Right lobe of liver (tissue), 6 donors: ENCODE measurements around the gene ANKRD33B. TPM values are rescaled to one million over a fixed set of nuclear protein-coding genes. Genes with fewer than 3 reads are reported as not detected.

Experiments
- ATAC-seq, 4 donors: fragments of 200-7000 bp; cut with Tn5 transposase; one replicate each; pipeline ENCODE4 v1.9.1; 2020; ENCODE audit warnings: mild to moderate bottlenecking in 4 of 4, moderate library complexity in 4 of 4
- DNase-seq, 3 donors: peaks; one replicate each; pipeline ENCODE4 v3.0.0-alpha.2; 2020
- H3K27ac ChIP-seq, 3 donors: fragments of 200-600 bp; one replicate each; pipeline ENCODE4 v1.8.0; 2022
- H3K27me3 ChIP-seq, 2 donors: fragments of 200-600 bp; one replicate each; pipeline ENCODE4 v1.8.0; 2022
- H3K36me3 ChIP-seq, 4 donors: fragments of 200-600 bp; sonication (generic) in 1 of 4; one replicate each; pipeline versions ENCODE4 v1.5.1 to v1.8.0; 2017 to 2022; ENCODE audit warnings: control low read depth in 1 of 4
- H3K4me1 ChIP-seq, 4 donors: fragments of 200-600 bp; sonication (generic) in 1 of 4; one replicate each; pipeline versions ENCODE4 v1.5.1 to v1.8.0; 2017 to 2022; ENCODE audit warnings: control low read depth in 1 of 4
- H3K4me3 ChIP-seq, 3 donors: fragments of 200-600 bp; one replicate each; pipeline ENCODE4 v1.8.0; 2022
- H3K9me3 ChIP-seq, 4 donors: fragments of 200-600 bp; sonication (generic) in 1 of 4; one replicate each; pipeline versions ENCODE4 v1.5.1 to v1.8.0; 2017 to 2022; ENCODE audit warnings: control low read depth in 1 of 4
- CTCF ChIP-seq, 4 donors: fragments of 200-600 bp in 3 of 4; fragments of 450-650 bp in 1 of 4; IDR thresholded peaks; one replicate each; pipeline versions ENCODE4 v1.5.1 to v1.8.0; 2016 to 2022; ENCODE audit warnings: antibody characterized with exemption in 4 of 4, mild to moderate bottlenecking in 2 of 4
- POLR2A ChIP-seq: fragments of 450-650 bp; IDR thresholded peaks from one replicate; pipeline ENCODE4 v1.6.1; 2017; ENCODE audit warnings: antibody characterized with exemption, mild to moderate bottlenecking
- WGBS: methylation state at CpG from one replicate; pipeline ENCODE4 v1.1.6; 2018; ENCODE audit warnings: low coverage, low lambda C conversion rate; ENCODE audit not compliant: insufficient coverage; ENCODE audit errors: missing lambda C conversion rate; 5-methylcytosine and 5-hydroxymethylcytosine counted together
- intact Hi-C, 2 donors: fragments of 100-400 bp; cut with DNase I; formaldehyde crosslinking; loops; one replicate each; pipeline versions ENCODE4 v1.11.2 to v1.14.1; 2022
- total RNA-seq, 6 experiments: library from RNA; depleted of rRNA in 2 of 6; stranded (reverse); fragments of >200 nt in 2 of 6; fragmentation: NEBNext Ultra II Directional in 3 of 6; extraction: Animal tissue kit (Norgen Biotek cat#: 25700) in 3 of 6; gene quantifications; one replicate each; pipeline versions ENCODE4 v1.1.0 to v1.2.4, GENCODE V29; 2016 to 2023
- donor health status: DM: no; HTN: yes; CAD: no.
- donor health status: DM: no; HTN: no; CAD: no.
- donor health status: DM: no; HTN: no; CAD: no.
- donor health status: DM: no; HTN: yes; CAD: no.
- donor health status: DM: no; HTN: yes; CAD: no.

ANKRD33B gene
- total RNA-seq, 6 experiments from 2014 or later: 0.16 to 1.3 (median 0.29) TPM

DNA sequence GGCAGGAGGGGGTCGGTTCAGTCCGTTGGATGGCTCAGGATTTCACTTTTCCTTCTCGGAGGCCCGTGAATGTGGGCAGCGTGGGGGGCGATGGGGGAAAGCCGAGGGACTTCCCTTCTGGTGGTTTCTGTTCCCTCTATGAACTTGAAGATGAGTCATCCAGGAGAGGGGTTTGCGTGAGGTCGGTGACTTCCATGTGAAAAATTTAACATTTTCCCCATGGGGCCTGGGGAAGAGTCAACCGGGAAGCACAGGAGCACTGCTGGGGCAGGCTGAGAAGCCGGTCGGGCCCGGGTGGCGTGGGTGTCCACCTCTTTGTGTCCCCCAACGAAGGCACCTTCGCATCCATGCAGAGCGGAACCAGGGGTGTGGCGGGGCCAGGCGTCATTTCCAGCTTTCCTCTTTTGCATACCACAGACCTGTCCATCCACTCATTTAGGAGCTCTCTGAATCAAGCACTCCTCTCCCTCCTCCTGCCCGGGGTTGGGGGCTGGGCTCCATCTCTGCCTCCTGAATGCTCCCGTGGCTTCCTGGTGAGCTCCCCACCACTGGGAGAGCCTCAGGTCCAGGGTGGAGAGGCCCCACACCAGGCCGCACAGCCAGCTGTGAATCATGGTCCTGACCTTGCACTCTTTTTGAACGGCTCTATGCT, 68.4 kb downstream of the ANKRD33B start:
- no peaks in the 10 kb centered on the region for H3K36me3 ChIP-seq
- H3K4me3 ChIP-seq: no peak overlapping the region
- no peak overlapping the region for H3K27ac ChIP-seq
- no peak for TF ChIP-seq POLR2A
- H3K4me1 ChIP-seq: peaks cover 0 to 2% (median 0%) of the 10 kb centered on the region in 4 donors
- no peaks in the 10 kb centered on the region for H3K27me3 ChIP-seq
- DNase-seq (no peak), ATAC-seq (no peak)
- H3K9me3 ChIP-seq: no peaks in the 10 kb centered on the region
- intact Hi-C loops: no loop called here
- 74% methylated on average over 14 of the region's 23 CpGs for WGBS

DNA sequence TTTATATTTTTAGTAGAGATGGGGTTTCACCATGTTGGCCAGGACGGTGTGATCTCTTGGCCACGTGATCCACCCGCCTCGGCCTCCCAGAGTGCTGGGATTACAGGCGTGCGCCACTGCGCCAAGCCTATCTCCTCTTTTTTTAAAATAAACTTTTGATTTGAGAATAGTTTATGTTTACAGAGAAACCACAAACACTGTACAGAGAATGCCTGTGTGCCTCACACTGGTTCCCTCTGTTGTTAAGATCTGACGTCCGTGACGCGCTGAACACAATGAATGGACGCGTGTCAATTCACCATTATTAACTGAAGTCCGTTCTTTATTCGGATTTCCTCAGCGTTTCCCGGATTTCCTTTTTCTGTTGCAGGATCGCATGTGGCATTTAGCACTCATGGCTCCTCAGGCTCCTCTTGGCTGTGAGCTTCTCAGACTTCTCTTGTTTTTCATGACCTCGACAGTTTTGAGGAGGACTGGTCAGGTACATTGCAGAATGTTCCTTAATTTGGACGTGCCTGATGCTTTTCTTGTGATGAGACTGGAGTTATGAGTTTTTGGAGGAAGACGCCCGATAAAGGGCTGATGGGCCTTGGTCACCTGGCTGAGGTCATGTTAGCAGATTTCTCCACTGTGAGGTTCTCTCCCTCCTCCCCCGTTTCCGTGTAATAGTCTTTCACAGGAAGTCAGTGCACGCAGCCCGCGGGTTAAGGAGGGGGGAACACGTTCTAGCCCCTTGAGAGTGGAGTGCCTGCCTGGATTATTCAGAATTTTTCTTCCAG, 69.6 kb downstream of the ANKRD33B start:
- DNase-seq: no peak
- Histone ChIP-seq H3K4me1 (no peaks in the 10 kb centered on the region), H3K27me3 (no peaks in the 10 kb centered on the region), H3K27ac (no peak overlapping the region), H3K36me3 (no peaks in the 10 kb centered on the region), H3K4me3 (no peak overlapping the region), H3K9me3 (no peaks in the 10 kb centered on the region)
- 54% methylated on average over 28 of the region's 28 CpGs for WGBS
- no peak for TF ChIP-seq CTCF (IDR thresholded peaks at IDR 0.05)
- no peak for TF ChIP-seq POLR2A
- intact Hi-C loops: no loop called here
- ATAC-seq: peak in 2 of 4 donors; percentile 17 to 29

GRCh38 chr5:10634050-10634449, 70.2 kb downstream of the ANKRD33B start:
- Histone ChIP-seq H3K27me3 (no peaks in the 10 kb centered on the region), H3K27ac (no peak overlapping the region), H3K4me1 (no peaks in the 10 kb centered on the region), H3K9me3 (no peaks in the 10 kb centered on the region), H3K36me3 (no peaks in the 10 kb centered on the region), H3K4me3 (no peak overlapping the region)
- intact Hi-C loops: no loop called here
- DNase-seq (no peak), ATAC-seq (no peak)
- TF ChIP-seq POLR2A (no peak), CTCF (IDR thresholded peaks at IDR 0.05) (no peak)
- WGBS: 52% methylated on average over 3 of the region's 4 CpGs

- Histone ChIP-seq H3K4me3 (no peak overlapping the region), H3K4me1 (no peaks in the 10 kb centered on the region), H3K9me3 (no peaks in the 10 kb centered on the region), H3K36me3 (no peaks in the 10 kb centered on the region), H3K27me3 (no peaks in the 10 kb centered on the region), H3K27ac (no peak overlapping the region)
- DNase-seq (no peak), ATAC-seq (no peak)
- TF ChIP-seq CTCF (IDR thresholded peaks at IDR 0.05): no peak
- no peak for TF ChIP-seq POLR2A
- intact Hi-C loops: no loop called here
- 83% methylated on average over 1 of the region's 2 CpGs for WGBS
Measured at GRCh38 chr5:10634562-10634961, 70.7 kb downstream of the ANKRD33B start.

DNA sequence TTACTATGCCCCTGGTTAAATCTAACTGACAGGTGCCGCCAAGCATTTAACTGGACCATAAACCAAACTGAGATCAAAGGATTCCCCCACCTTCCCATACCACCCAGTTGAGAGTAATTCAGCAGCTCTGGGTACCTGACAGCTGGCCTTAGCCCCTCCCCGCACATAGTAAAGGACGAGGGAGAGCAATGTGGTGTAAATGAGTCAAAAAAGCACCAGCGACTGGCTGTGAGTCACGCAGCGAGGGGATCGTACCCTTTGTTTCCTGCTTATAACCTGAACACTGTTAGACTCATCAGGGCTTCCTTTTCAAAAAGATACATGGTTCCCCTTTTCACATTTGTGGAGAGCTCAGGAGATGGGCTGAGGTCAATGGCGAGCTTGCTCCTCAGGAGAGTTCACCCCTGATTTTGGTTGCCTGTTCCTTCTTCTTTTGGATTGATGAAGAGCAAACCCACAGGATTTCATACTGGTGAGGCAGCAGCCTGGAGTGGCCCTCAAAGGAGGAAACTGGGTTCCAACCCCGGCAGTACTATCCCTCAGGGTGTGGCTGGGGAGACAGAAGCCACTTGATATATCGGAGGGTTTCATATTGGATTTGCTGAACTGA, 71.5 kb downstream of the ANKRD33B start:
- no peaks in the 10 kb centered on the region for H3K9me3 ChIP-seq
- TF ChIP-seq POLR2A: no peak
- TF ChIP-seq CTCF (IDR thresholded peaks at IDR 0.05): no peak
- no peaks in the 10 kb centered on the region for H3K27me3 ChIP-seq
- no peaks in the 10 kb centered on the region for H3K4me1 ChIP-seq
- H3K27ac ChIP-seq: no peak overlapping the region
- H3K4me3 ChIP-seq: no peak overlapping the region
- H3K36me3 ChIP-seq: no peaks in the 10 kb centered on the region
- DNase-seq: no peak
- 40% methylated on average over 10 of the region's 10 CpGs for WGBS
- peak in 2 of 4 donors; percentile 13 to 17 for ATAC-seq
- intact Hi-C loops: no loop called here
